ENCODE data around the gene ASZ1. TPM values are rescaled to one million over a fixed set of nuclear protein-coding genes. Genes with fewer than 3 reads are reported as not detected.

ASZ1 gene
- total RNA-seq, 1 donor from 2014 or later = not detected

DNA sequence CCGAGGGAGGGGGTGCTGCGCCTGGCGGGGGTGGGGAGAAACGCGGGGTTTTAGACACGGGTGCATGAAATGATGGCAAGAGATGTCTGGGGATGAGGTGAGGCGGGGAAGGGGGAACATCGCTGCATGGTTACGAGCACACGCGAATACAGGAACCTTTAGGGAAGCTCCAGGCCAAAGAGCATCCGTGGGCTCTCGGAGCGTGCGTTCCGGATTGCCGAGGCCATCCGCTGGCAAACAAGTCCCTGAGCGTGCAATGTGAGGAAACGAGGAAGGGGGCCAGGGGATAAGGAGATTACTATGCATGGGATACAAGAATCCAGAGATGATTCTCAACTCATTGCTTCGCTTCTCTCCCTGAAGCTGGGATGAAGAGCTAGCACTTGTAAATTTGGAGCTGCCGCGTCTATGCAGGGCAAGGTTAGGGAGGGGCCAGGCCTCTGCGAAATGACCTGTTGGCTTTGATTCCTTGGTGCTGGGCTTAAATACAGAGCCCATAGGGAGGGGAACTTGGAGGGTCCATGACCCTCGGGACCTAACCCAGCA, 103.9 kb downstream of the ASZ1 start:
- DNase-seq (ENCODE audit: low spot score in 2 of 2, unreplicated experiment in 2 of 2) = no peak
- H3K27me3 Mint-ChIP-seq (ENCODE audit: low read depth) = peaks cover 17% of the 10 kb centered on the region
- H3K36me3 Mint-ChIP-seq = peaks cover 13% of the 10 kb centered on the region
- TF ChIP-seq, protein P1, sequence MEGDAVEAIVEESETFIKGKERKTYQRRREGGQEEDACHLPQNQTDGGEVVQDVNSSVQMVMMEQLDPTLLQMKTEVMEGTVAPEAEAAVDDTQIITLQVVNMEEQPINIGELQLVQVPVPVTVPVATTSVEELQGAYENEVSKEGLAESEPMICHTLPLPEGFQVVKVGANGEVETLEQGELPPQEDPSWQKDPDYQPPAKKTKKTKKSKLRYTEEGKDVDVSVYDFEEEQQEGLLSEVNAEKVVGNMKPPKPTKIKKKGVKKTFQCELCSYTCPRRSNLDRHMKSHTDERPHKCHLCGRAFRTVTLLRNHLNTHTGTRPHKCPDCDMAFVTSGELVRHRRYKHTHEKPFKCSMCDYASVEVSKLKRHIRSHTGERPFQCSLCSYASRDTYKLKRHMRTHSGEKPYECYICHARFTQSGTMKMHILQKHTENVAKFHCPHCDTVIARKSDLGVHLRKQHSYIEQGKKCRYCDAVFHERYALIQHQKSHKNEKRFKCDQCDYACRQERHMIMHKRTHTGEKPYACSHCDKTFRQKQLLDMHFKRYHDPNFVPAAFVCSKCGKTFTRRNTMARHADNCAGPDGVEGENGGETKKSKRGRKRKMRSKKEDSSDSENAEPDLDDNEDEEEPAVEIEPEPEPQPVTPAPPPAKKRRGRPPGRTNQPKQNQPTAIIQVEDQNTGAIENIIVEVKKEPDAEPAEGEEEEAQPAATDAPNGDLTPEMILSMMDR (IDR thresholded peaks at IDR 0.05; ENCODE audit: unreplicated experiment) = no peak
- H3K9me3 Mint-ChIP-seq = peaks cover 18% of the 10 kb centered on the region
- H3K4me3 Mint-ChIP-seq = peak overlapping the region; percentile 79
- peaks cover 39% of the 10 kb centered on the region for H3K4me1 Mint-ChIP-seq
- peak overlapping the region; percentile 89 for H3K27ac Mint-ChIP-seq

DNA sequence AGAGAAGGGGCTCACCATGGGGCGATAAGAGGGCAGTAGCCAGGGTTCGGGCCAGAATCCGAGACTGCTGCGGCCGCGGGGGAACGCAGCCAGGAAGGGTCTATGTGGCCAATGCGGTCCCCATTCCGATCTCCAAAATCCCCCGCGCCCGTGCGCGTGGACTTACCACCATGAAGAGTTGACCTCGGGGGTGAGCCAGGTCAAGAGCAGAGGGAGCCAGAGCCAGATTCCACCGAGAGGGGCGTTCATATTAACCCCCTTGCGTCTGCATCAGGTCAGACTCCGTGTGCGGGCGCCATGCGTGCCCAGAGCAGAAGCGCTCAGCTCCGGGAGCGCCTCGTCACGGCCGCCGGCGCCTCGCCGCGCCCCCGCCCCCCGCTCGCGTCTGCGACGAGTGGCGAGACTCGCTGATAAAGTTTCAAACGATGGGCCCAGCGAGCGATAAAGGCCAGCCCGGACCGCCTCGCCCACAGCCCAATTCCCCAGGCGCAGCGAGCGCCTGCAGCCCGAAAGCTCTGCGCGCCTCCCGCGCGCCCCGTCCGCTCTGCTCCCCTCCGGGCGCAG, 104.5 kb downstream of the ASZ1 start, which contains the start of gene WNT2:
TSS of gene WNT2 (minus strand) at position 318 of the 564 bp plus-strand sequence. CDS start at position 249, 69 bp downstream.
- peak in 1 of 2 experiments; percentile 57 for DNase-seq (ENCODE audit: low spot score in 2 of 2, unreplicated experiment in 2 of 2)
- Mint-ChIP-seq H3K27ac (peak within 1 kb of the TSS; percentile 89), H3K9me3 (peaks cover 18% of the 10 kb centered on the region), H3K4me1 (peaks cover 39% of the 10 kb centered on the region), H3K4me3 (peak within 1 kb of the TSS; percentile 79), H3K36me3 (peaks cover 13% of the 10 kb centered on the region), H3K27me3 (ENCODE audit: low read depth) (peaks cover 17% of the 10 kb centered on the region)
- TF ChIP-seq, protein P1 (IDR thresholded peaks at IDR 0.05; ENCODE audit: unreplicated experiment) = no peak

DNA sequence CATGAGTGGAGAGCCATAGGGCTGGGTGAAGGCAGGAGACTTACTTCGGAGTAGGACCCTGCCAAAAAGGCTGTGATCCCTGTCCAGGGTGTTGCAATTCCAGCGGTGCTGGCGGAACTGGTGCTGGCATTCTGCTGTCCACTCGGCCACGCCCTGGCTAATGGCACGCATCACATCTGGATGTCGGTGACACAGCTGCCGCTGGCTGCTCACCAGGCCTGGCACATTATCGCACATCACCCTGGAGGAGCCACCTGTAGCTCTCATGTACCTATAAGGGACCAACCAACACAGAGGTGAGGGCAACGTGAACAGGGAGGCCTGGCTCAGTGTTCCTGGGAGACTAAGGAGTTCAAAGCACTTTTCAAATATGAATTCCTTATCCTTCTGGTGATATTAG, 106.8 kb downstream of the ASZ1 start:
- Mint-ChIP-seq H3K27me3 (ENCODE audit: low read depth) (peaks cover 17% of the 10 kb centered on the region), H3K27ac (no peak overlapping the region), H3K36me3 (peaks cover 5% of the 10 kb centered on the region), H3K4me3 (peak overlapping the region; percentile 28), H3K4me1 (peaks cover 39% of the 10 kb centered on the region), H3K9me3 (no peaks in the 10 kb centered on the region)
- no peak for DNase-seq (ENCODE audit: low spot score in 2 of 2, unreplicated experiment in 2 of 2)
- TF ChIP-seq, protein P1 (IDR thresholded peaks at IDR 0.05; ENCODE audit: unreplicated experiment) = no peak

DNA sequence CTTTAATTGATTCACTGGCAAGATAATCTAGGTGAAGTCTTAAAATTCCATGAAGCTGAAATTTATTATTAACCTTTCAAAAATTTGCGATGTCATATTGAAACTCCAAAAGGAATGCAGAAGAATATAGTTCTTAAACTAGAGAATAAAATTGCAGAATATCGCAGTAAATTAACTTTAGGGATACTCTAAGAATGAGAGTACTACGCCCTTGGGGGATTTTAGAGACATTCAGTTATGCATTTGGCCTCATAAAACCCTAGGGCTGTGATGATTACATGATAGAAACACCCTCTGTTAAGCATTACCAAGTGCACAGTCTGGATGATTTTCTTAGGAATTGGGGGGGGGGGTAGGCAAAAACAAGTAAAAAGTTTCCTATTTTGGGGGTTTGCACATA, 108.1 kb downstream of the ASZ1 start:
- Mint-ChIP-seq H3K4me3 (no peak overlapping the region), H3K4me1 (peaks cover 37% of the 10 kb centered on the region), H3K27ac (no peak overlapping the region), H3K27me3 (ENCODE audit: low read depth) (peaks cover 17% of the 10 kb centered on the region), H3K36me3 (peaks cover 12% of the 10 kb centered on the region), H3K9me3 (no peaks in the 10 kb centered on the region)
- TF ChIP-seq, protein P1 (IDR thresholded peaks at IDR 0.05; ENCODE audit: unreplicated experiment) = no peak
- DNase-seq (ENCODE audit: low spot score in 2 of 2, unreplicated experiment in 2 of 2) = no peak

DNA sequence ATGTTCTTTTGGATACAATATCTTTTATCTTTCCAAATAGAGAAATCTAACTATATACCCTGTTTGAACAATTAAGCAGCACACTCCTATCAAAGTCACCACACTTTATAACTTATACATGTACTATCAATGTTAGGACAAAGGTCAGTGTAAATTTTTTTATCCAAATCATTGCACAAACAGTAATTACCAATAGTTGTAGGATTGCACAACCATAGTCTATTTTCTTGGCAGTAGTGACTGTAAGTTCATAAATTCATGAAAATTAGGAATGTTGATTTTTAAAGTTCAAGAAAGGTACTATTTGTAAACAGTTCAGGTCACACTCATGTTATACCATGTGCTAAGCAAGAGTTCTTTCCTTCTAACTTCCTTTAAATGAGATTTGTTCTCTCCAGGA, 113.7 kb downstream of the ASZ1 start:
- no peak overlapping the region for H3K4me3 Mint-ChIP-seq
- no peak overlapping the region for H3K27ac Mint-ChIP-seq
- DNase-seq (ENCODE audit: low spot score in 2 of 2, unreplicated experiment in 2 of 2) = no peak
- TF ChIP-seq, protein P1 (IDR thresholded peaks at IDR 0.05; ENCODE audit: unreplicated experiment) = no peak
- peaks cover 18% of the 10 kb centered on the region for H3K4me1 Mint-ChIP-seq
- no peaks in the 10 kb centered on the region for H3K9me3 Mint-ChIP-seq
- peaks cover 10% of the 10 kb centered on the region for H3K36me3 Mint-ChIP-seq
- no peaks in the 10 kb centered on the region for H3K27me3 Mint-ChIP-seq (ENCODE audit: low read depth)

Other genes starting within 250 kb of the ASZ1 start
- gene WNT2, start 104.4 kb downstream of the ASZ1 start, total RNA-seq = 19.9 to 24.1 TPM (median 22.1 TPM) in 3 replicates
- gene CFTR, start 52.5 kb upstream of the ASZ1 start, total RNA-seq = 0.91 to 2.7 TPM (median 1.4 TPM) in 3 replicates